GM18508 (cell line): ENCODE data around the gene COA5.

Experiments used
- ATAC-seq: cut with Tn5 transposase; IDR thresholded peaks from one replicate; pipeline ENCODE4 v1.9.1; 2021; ENCODE audit warnings: moderate number of reproducible peaks; ENCODE audit not compliant: insufficient read depth, unreplicated experiment

Gene COA5

GRCh38 chr2:98555696-98556095 lies 52.6 kb downstream of the COA5 start:
- no peak for ATAC-seq

DNA sequence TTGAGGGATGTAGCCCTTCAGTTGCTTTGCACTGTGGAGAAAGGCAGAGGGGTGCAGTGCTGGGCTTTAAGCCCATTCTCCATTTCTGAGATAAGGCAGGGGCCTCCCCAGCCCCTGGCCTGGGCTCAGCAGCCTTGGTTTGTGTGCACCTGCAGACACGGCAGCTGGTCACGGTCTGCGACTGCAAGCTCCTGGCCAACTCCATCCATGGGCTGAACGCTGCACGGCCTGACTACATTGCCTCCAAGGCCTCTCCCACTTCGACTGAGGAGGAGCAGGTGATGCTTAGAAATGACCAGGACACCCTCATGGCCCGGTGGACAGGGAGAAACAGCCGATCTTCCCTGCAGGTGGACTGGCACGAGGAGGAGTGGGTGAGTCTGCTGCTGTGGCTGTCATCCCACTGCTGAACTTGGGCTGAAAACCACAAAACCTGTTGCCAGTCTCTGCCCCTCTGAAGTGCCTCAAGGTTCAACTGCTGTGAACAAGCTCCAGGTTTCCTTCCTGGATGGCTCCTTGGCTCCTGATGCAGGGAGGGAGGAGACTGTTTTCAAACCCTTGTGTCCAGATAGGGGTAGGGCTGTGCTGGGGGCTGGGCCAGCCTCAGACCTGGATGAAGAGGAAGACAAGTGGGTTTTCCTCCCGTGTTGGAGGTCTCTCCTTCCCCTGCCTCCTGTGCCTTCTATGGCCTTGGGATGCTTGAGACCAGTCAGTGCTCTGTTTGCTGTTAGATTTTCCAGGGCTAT lies 54.0 kb downstream of the COA5 start:
- ATAC-seq = no peak

GRCh38 chr2:98552499-98553179 lies 55.7 kb downstream of the COA5 start:
- no peak for ATAC-seq

GRCh38 chr2:98551316-98551715 lies 57.0 kb downstream of the COA5 start:
- no peak for ATAC-seq

DNA sequence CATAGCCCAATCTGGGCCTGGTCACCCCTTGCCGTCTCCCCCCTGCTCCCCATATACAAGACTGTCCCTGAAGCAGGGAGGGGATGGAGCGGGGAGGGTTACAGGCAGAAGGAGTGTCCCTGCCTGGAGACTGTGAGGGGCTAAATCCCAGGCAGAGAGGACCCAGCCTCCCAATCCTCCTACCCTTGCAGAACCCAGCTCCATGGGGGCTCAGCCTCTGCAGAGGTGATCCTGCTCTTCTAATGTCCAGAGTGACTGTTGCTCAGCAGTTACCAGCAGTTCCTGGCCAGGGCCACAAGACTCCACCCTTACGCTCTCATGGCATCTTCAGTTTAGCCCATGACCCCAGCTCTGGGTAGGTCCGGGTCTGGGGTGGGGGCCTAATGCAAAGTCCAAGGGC lies 58.1 kb downstream of the COA5 start:
- ATAC-seq = no peak
